MM.1S (cell line): ENCODE results near the gene PODXL2.

Source experiments
- EZH2 ChIP-seq: fragments of 300-600 bp; sonication (generic); optimal IDR thresholded peaks from 2 replicates; pipeline ENCODE3; 2017; ENCODE audit warnings: low read depth, mild to moderate bottlenecking, antibody characterized with exemption, low read length, mixed read lengths
- TF ChIP-seq, protein P1 (sequence below): fragments of 300-600 bp; sonication (generic); IDR thresholded peaks from 2 replicates; pipeline ENCODE4 v1.5.1; 2016; ENCODE audit warnings: antibody characterized with exemption, low read length, mixed read lengths

DNA sequence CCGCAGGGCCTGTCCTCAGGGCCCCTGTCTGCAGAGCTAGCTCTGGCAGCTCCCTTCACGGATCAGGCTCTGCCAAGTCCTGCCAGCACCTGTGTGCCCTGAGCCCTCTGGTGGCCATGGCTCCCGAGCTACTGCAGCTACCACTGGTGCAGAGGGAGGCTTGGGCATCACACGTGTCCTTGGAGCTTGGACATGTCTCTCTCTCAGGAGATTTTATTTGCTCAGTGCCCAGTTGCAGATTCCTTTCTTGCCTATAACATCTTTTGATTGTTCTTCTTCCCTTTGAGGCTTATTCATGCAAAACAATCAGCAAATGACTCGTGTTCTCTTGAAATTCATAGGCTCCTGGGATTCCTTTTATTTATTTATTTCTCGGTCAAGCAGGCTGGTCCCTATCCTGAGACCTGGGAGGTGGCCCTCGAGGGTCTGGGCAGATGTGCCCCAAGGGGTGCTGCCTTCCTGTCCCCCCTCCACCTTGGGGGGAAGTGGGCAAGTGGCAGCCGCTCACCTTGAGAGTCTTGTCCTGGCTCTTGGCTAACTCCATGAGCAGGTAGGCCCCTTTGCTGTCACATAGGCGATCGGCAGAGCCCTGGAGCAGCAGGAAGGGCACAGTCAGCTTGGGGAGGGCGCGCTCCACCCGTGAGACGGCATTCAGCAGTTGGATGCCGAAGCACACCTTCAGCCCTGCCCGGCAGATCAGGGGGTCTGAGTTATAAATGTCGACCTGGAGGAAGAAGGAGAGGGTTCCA lies 65.7 kb downstream of the PODXL2 start:
- TF ChIP-seq EZH2: no peak
- TF ChIP-seq, protein P1, sequence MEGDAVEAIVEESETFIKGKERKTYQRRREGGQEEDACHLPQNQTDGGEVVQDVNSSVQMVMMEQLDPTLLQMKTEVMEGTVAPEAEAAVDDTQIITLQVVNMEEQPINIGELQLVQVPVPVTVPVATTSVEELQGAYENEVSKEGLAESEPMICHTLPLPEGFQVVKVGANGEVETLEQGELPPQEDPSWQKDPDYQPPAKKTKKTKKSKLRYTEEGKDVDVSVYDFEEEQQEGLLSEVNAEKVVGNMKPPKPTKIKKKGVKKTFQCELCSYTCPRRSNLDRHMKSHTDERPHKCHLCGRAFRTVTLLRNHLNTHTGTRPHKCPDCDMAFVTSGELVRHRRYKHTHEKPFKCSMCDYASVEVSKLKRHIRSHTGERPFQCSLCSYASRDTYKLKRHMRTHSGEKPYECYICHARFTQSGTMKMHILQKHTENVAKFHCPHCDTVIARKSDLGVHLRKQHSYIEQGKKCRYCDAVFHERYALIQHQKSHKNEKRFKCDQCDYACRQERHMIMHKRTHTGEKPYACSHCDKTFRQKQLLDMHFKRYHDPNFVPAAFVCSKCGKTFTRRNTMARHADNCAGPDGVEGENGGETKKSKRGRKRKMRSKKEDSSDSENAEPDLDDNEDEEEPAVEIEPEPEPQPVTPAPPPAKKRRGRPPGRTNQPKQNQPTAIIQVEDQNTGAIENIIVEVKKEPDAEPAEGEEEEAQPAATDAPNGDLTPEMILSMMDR: peak; percentile 28
